Naive thymus-derived CD8-positive, alpha-beta T cell (primary cell): ENCODE results near the gene C1GALT1C1L. TPM values are rescaled to one million over a fixed set of nuclear protein-coding genes. Genes with fewer than 3 reads are reported as not detected.
"Not testable (repeated sequence)": the region's sequence is repeated elsewhere in the genome, so short reads cannot be mapped to it uniquely, and the experiment has no call there.

Experiments used
- ATAC-seq, 2 donors: fragments of 150-1000 bp; cut with Tn5 transposase in 1 of 2; sonication (Bioruptor Pico), chemical (Tn5 transposase) in 1 of 2; 1 replicate in 1 of 2; 2 replicates in 1 of 2; pipeline ENCODE4 v1.10.0; 2021; ENCODE audit warnings: mild to moderate bottlenecking in 2 of 2, moderate library complexity in 2 of 2
- POLR2A ChIA-PET: fragments of 350-600 bp; sonication (Branson Sonifier 250); formaldehyde crosslinking; loops from one replicate; lab custom pipeline; 2021; ENCODE audit warnings: antibody characterized with exemption; lab: Charles Lee
- DNase-seq, 10 donors: peaks; one replicate each; pipeline versions ENCODE4 v3.0.0 to v3.0.0-alpha.2; 2020 to 2022
- H3K27ac Mint-ChIP-seq, 10 donors: one replicate each; pipeline ENCODE4 v1.8.0; 2020 to 2022; ENCODE audit warnings: mild to moderate bottlenecking in 10 of 10, mixed read lengths in 10 of 10, moderate library complexity in 4 of 10, inconsistent platforms in 1 of 10
- H3K27me3 Mint-ChIP-seq, 5 donors: one replicate each; pipeline ENCODE4 v1.8.0; 2021 to 2022; ENCODE audit warnings: mixed read lengths in 5 of 5
- H3K36me3 Mint-ChIP-seq, 3 donors: one replicate each; pipeline ENCODE4 v1.8.0; 2020 to 2022; ENCODE audit warnings: mixed read lengths in 3 of 3, mild to moderate bottlenecking in 2 of 3, inconsistent platforms in 1 of 3
- H3K4me1 Mint-ChIP-seq, 4 donors: one replicate each; pipeline ENCODE4 v1.8.0; 2021 to 2022; ENCODE audit warnings: mixed read lengths in 4 of 4
- H3K4me3 Mint-ChIP-seq, 10 donors: one replicate each; pipeline ENCODE4 v1.8.0; 2020 to 2022; ENCODE audit warnings: mild to moderate bottlenecking in 10 of 10, mixed read lengths in 10 of 10, moderate library complexity in 6 of 10, inconsistent platforms in 1 of 10
- H3K9me3 Mint-ChIP-seq, 9 donors: one replicate each; pipeline ENCODE4 v1.8.0; 2020 to 2022; ENCODE audit warnings: mixed read lengths in 9 of 9, mild to moderate bottlenecking in 3 of 9, inconsistent platforms in 1 of 9, moderate library complexity in 1 of 9
- polyA plus RNA-seq, 3 donors: library from polyadenylated mRNA; unstranded; fragments of 300-500 nt; fragmentation: Illumina TruSeq; gene quantifications; one replicate each; pipeline ENCODE4 v1.2.3, GENCODE V29; 2021
- total RNA-seq, 8 experiments: library from RNA in 2 of 8; stranded (reverse) in 2 of 8; gene quantifications; one replicate each; pipeline ENCODE4 v1.2.3 and lab custom pipeline; 2021 to 2026

The C1GALT1C1L gene
- total and polyA plus RNA-seq, 5 experiments from 2014 or later, result 0.16 to 0.44 (median 0.32) TPM; not detected in 1

- Mint-ChIP-seq H3K36me3 (peaks cover 0 to 3% (median 3%) of the 10 kb centered on the region in 3 donors), H3K9me3 (no peaks in the 10 kb centered on the region), H3K27me3 (peaks cover 0 to 20% (median 7%) of the 10 kb centered on the region in 5 donors), H3K4me1 (no peaks in the 10 kb centered on the region), H3K27ac (no peak overlapping the region), H3K4me3 (no peak overlapping the region)
- POLR2A ChIA-PET, result no interaction called here
- no peak for ATAC-seq
- no peak for DNase-seq
Measured at GRCh38 chr2:43701111-43701510, 24.9 kb upstream of the C1GALT1C1L start.

- Mint-ChIP-seq H3K4me1 (no peaks in the 10 kb centered on the region), H3K9me3 (no peaks in the 10 kb centered on the region), H3K27ac (no peak overlapping the region), H3K27me3 (peaks cover 0 to 20% (median 7%) of the 10 kb centered on the region in 5 donors), H3K4me3 (no peak overlapping the region), H3K36me3 (peaks cover 0 to 3% (median 3%) of the 10 kb centered on the region in 3 donors)
- no peak for DNase-seq
- ATAC-seq, result no peak
- POLR2A ChIA-PET, result no interaction called here
Measured at GRCh38 chr2:43699761-43700160, 23.5 kb upstream of the C1GALT1C1L start.

- H3K27me3 Mint-ChIP-seq, H3K9me3 Mint-ChIP-seq, H3K4me3 Mint-ChIP-seq, H3K4me1 Mint-ChIP-seq, H3K36me3 Mint-ChIP-seq, POLR2A ChIA-PET, DNase-seq, ATAC-seq: not testable (repeated sequence)
- H3K27ac Mint-ChIP-seq, result peak overlapping the region in 1 of 10 donors; percentile 67
Measured at GRCh38 chr2:43698140-43698539, 21.9 kb upstream of the C1GALT1C1L start.

GRCh38 chr2:43692428-43692994 is 16.3 kb upstream of the C1GALT1C1L start:
- POLR2A ChIA-PET, result no interaction called here
- Mint-ChIP-seq H3K36me3 (peaks cover 3 to 5% (median 5%) of the 10 kb centered on the region in 3 donors), H3K4me3 (no peak overlapping the region), H3K4me1 (no peaks in the 10 kb centered on the region), H3K9me3 (peaks cover 0 to 2% (median 0%) of the 10 kb centered on the region in 9 donors), H3K27me3 (peaks cover 2 to 11% (median 6%) of the 10 kb centered on the region in 5 donors), H3K27ac (no peak overlapping the region)
- ATAC-seq, result no peak
- no peak for DNase-seq

- POLR2A ChIA-PET, result interaction anchor here (0.5 kb wide), 1 partner anchor 50 kb away, joined by 4 read pairs; no protein-coding TSS in a partner anchor
- Mint-ChIP-seq H3K4me1 (peaks cover 0 to 10% (median 6%) of the 10 kb centered on the region in 4 donors), H3K36me3 (peaks cover 3 to 5% (median 3%) of the 10 kb centered on the region in 3 donors), H3K9me3 (peaks cover 0 to 2% (median 0%) of the 10 kb centered on the region in 9 donors), H3K27me3 (peaks cover 2 to 11% (median 6%) of the 10 kb centered on the region in 5 donors), H3K4me3 (no peak overlapping the region), H3K27ac (no peak overlapping the region)
- no peak for DNase-seq
- ATAC-seq, result no peak
Measured at GRCh38 chr2:43689999-43690398, 13.8 kb upstream of the C1GALT1C1L start.

- DNase-seq (no peak), ATAC-seq (no peak)
- Mint-ChIP-seq H3K9me3 (no peaks in the 10 kb centered on the region), H3K27me3 (peaks cover 0 to 8% (median 4%) of the 10 kb centered on the region in 5 donors), H3K27ac (peak overlapping the region in 1 of 10 donors; percentile 71), H3K36me3 (no peaks in the 10 kb centered on the region), H3K4me3 (no peak overlapping the region), H3K4me1 (peaks cover 0 to 15% (median 7%) of the 10 kb centered on the region in 4 donors)
- POLR2A ChIA-PET, result interaction anchor here (0.6 kb wide), 2 partner anchors 55 to 528 kb away, joined by 3 to 5 read pairs; no protein-coding TSS in a partner anchor
Measured at GRCh38 chr2:43685357-43685756, 9.1 kb upstream of the C1GALT1C1L start.

GRCh38 chr2:43677783-43678182 is 1.6 kb upstream of the C1GALT1C1L start:
- H3K4me1 Mint-ChIP-seq, ATAC-seq, POLR2A ChIA-PET, DNase-seq, H3K4me3 Mint-ChIP-seq, H3K27ac Mint-ChIP-seq: not testable (repeated sequence)
- peaks cover 0 to 10% (median 2%) of the 10 kb centered on the region in 9 donors for H3K9me3 Mint-ChIP-seq
- peaks cover 0 to 11% (median 0%) of the 10 kb centered on the region in 3 donors for H3K36me3 Mint-ChIP-seq
- peaks cover 0 to 19% (median 9%) of the 10 kb centered on the region in 5 donors for H3K27me3 Mint-ChIP-seq

GRCh38 chr2:43675646-43676321 is 445 bp downstream of the C1GALT1C1L start:
- peaks cover 7 to 27% (median 9%) of the 10 kb centered on the region in 5 donors for H3K27me3 Mint-ChIP-seq
- H3K4me3 Mint-ChIP-seq, result peak overlapping the region; percentile 7 to 73 (median 60)
- no peak for ATAC-seq
- peaks cover 0 to 26% (median 2%) of the 10 kb centered on the region in 3 donors for H3K36me3 Mint-ChIP-seq
- H3K4me1 Mint-ChIP-seq, result peaks cover 2 to 9% (median 3%) of the 10 kb centered on the region in 4 donors
- POLR2A ChIA-PET, result no interaction called here
- no peak for DNase-seq
- peaks cover 6 to 23% (median 11%) of the 10 kb centered on the region in 9 donors for H3K9me3 Mint-ChIP-seq
- H3K27ac Mint-ChIP-seq, result peak overlapping the region in 1 of 10 donors; percentile 53

- POLR2A ChIA-PET, result no interaction called here
- H3K27ac Mint-ChIP-seq, result no peak overlapping the region
- ATAC-seq (no peak), DNase-seq (no peak)
- H3K4me3 Mint-ChIP-seq, result no peak overlapping the region
- peaks cover 2 to 13% (median 10%) of the 10 kb centered on the region in 3 donors for H3K36me3 Mint-ChIP-seq
- peaks cover 3 to 17% (median 5%) of the 10 kb centered on the region in 5 donors for H3K27me3 Mint-ChIP-seq
- H3K4me1 Mint-ChIP-seq, result no peaks in the 10 kb centered on the region
- H3K9me3 Mint-ChIP-seq, result peaks cover 0 to 5% (median 0%) of the 10 kb centered on the region in 9 donors
Measured at GRCh38 chr2:43657241-43657640, 19.0 kb downstream of the C1GALT1C1L start.

- ATAC-seq, result no peak
- peaks cover 3 to 18% (median 5%) of the 10 kb centered on the region in 5 donors for H3K27me3 Mint-ChIP-seq
- no peak for DNase-seq
- no peaks in the 10 kb centered on the region for H3K4me1 Mint-ChIP-seq
- no peak overlapping the region for H3K4me3 Mint-ChIP-seq
- peaks cover 0 to 11% (median 10%) of the 10 kb centered on the region in 3 donors for H3K36me3 Mint-ChIP-seq
- POLR2A ChIA-PET, result no interaction called here
- H3K9me3 Mint-ChIP-seq, result no peaks in the 10 kb centered on the region
- H3K27ac Mint-ChIP-seq, result no peak overlapping the region
Measured at GRCh38 chr2:43653506-43653905, 22.7 kb downstream of the C1GALT1C1L start.

GRCh38 chr2:43648994-43649701 is 27.1 kb downstream of the C1GALT1C1L start:
- no peaks in the 10 kb centered on the region for H3K9me3 Mint-ChIP-seq
- no peak overlapping the region for H3K4me3 Mint-ChIP-seq
- H3K27ac Mint-ChIP-seq, result no peak overlapping the region
- H3K4me1 Mint-ChIP-seq, result no peaks in the 10 kb centered on the region
- ATAC-seq (no peak), DNase-seq (no peak)
- H3K27me3 Mint-ChIP-seq, result peaks cover 2 to 18% (median 4%) of the 10 kb centered on the region in 5 donors
- peaks cover 0 to 10% (median 4%) of the 10 kb centered on the region in 3 donors for H3K36me3 Mint-ChIP-seq
- POLR2A ChIA-PET, result no interaction called here

- Mint-ChIP-seq H3K27me3 (peaks cover 0 to 4% (median 0%) of the 10 kb centered on the region in 5 donors), H3K4me1 (no peaks in the 10 kb centered on the region), H3K9me3 (peaks cover 0 to 16% (median 6%) of the 10 kb centered on the region in 9 donors), H3K27ac (no peak overlapping the region), H3K4me3 (no peak overlapping the region), H3K36me3 (peaks cover 0 to 4% (median 0%) of the 10 kb centered on the region in 3 donors)
- no peak for DNase-seq
- no peak for ATAC-seq
- POLR2A ChIA-PET, result no interaction called here
Measured at GRCh38 chr2:43643680-43644079, 32.5 kb downstream of the C1GALT1C1L start.
